Lower lobe of right lung (tissue), 2 donors: Measurements from ENCODE around the gene ZC3H14. TPM values are rescaled to one million over a fixed set of nuclear protein-coding genes. Genes with fewer than 3 reads are reported as not detected.

Source experiments
- ATAC-seq, 2 donors: fragments of 200-7000 bp; cut with Tn5 transposase; one replicate each; pipeline ENCODE4 v1.9.1; 2020 to 2022; ENCODE audit warnings: mild to moderate bottlenecking in 2 of 2, moderate library complexity in 2 of 2
- DNase-seq: peaks from one replicate; pipeline ENCODE4 v3.0.0-alpha.2; 2020
- H3K27ac ChIP-seq: fragments of 200-600 bp; one replicate; pipeline ENCODE4 v1.8.0; 2022
- H3K27me3 ChIP-seq: fragments of 200-600 bp; one replicate; pipeline ENCODE4 v1.8.0; 2022; ENCODE audit warnings: low read depth
- H3K36me3 ChIP-seq: fragments of 200-600 bp; one replicate; pipeline ENCODE4 v1.8.0; 2022; ENCODE audit warnings: mild to moderate bottlenecking
- H3K4me1 ChIP-seq: fragments of 200-600 bp; one replicate; pipeline ENCODE4 v1.8.0; 2022
- H3K4me3 ChIP-seq: fragments of 200-600 bp; one replicate; pipeline ENCODE4 v1.8.0; 2022; ENCODE audit warnings: mild to moderate bottlenecking
- H3K9me3 ChIP-seq: fragments of 200-600 bp; one replicate; pipeline ENCODE4 v1.8.0; 2022
- CTCF ChIP-seq: fragments of 200-600 bp; IDR thresholded peaks from one replicate; pipeline ENCODE4 v1.8.0; 2022; ENCODE audit warnings: antibody characterized with exemption, mild to moderate bottlenecking
- intact Hi-C: fragments of 100-400 bp; cut with DNase I; formaldehyde crosslinking; loops from one replicate; pipeline ENCODE4 v1.11.0; 2022
- total RNA-seq: library from RNA; stranded (reverse); fragmentation: NEBNext Ultra II Directional; extraction: Animal tissue kit (Norgen Biotek cat#: 25700); gene quantifications from one replicate; pipeline ENCODE4 v1.2.1, GENCODE V29; 2021
- donor health status: DM: no; HTN: yes; CAD: no; lungs with severe emphysema.

The ZC3H14 gene
- total RNA-seq, 1 donor from 2014 or later, result 67.3 TPM

- Histone ChIP-seq H3K4me1 (peaks cover 19% of the 10 kb centered on the region), H3K27ac (no peak overlapping the region), H3K9me3 (no peaks in the 10 kb centered on the region), H3K4me3 (no peak overlapping the region), H3K27me3 (no peaks in the 10 kb centered on the region), H3K36me3 (peaks cover 32% of the 10 kb centered on the region)
- no peak for DNase-seq
- ATAC-seq, result no peak
- intact Hi-C loops, result no loop called here
- no peak for TF ChIP-seq CTCF
Observed at GRCh38 chr14:88565427-88565826, 2.6 kb downstream of the ZC3H14 start.

- ATAC-seq, result no peak
- Histone ChIP-seq H3K4me3 (no peak overlapping the region), H3K36me3 (peaks cover 59% of the 10 kb centered on the region), H3K27ac (no peak overlapping the region), H3K9me3 (no peaks in the 10 kb centered on the region), H3K27me3 (no peaks in the 10 kb centered on the region), H3K4me1 (peaks cover 19% of the 10 kb centered on the region)
- no peak for DNase-seq
- intact Hi-C loops, result no loop called here
- no peak for TF ChIP-seq CTCF
Observed at GRCh38 chr14:88568196-88568595, 5.4 kb downstream of the ZC3H14 start.

GRCh38 chr14:88572117-88572516, 9.3 kb downstream of the ZC3H14 start:
- ATAC-seq (no peak), DNase-seq (no peak)
- no peaks in the 10 kb centered on the region for H3K27me3 ChIP-seq
- H3K9me3 ChIP-seq, result no peaks in the 10 kb centered on the region
- intact Hi-C loops, result no loop called here
- H3K27ac ChIP-seq, result no peak overlapping the region
- no peak overlapping the region for H3K4me3 ChIP-seq
- TF ChIP-seq CTCF, result no peak
- H3K4me1 ChIP-seq, result no peaks in the 10 kb centered on the region
- H3K36me3 ChIP-seq, result peaks cover 95% of the 10 kb centered on the region

GRCh38 chr14:88576222-88576621, 13.4 kb downstream of the ZC3H14 start:
- no peak for DNase-seq
- Histone ChIP-seq H3K36me3 (peaks cover 100% of the 10 kb centered on the region), H3K4me1 (no peaks in the 10 kb centered on the region), H3K9me3 (no peaks in the 10 kb centered on the region), H3K4me3 (no peak overlapping the region), H3K27me3 (no peaks in the 10 kb centered on the region), H3K27ac (no peak overlapping the region)
- TF ChIP-seq CTCF, result no peak
- no peak for ATAC-seq
- intact Hi-C loops, result no loop called here

- peak in 1 of 2 donors; percentile 30 for ATAC-seq
- intact Hi-C loops, result no loop called here
- H3K36me3 ChIP-seq, result peaks cover 100% of the 10 kb centered on the region
- H3K27ac ChIP-seq, result no peak overlapping the region
- no peak overlapping the region for H3K4me3 ChIP-seq
- TF ChIP-seq CTCF, result no peak
- H3K27me3 ChIP-seq, result no peaks in the 10 kb centered on the region
- no peaks in the 10 kb centered on the region for H3K4me1 ChIP-seq
- no peak for DNase-seq
- H3K9me3 ChIP-seq, result no peaks in the 10 kb centered on the region
Observed at GRCh38 chr14:88584451-88584850, 21.6 kb downstream of the ZC3H14 start.

- TF ChIP-seq CTCF, result no peak
Observed at GRCh38 chr14:88588081-88588480, 25.2 kb downstream of the ZC3H14 start.

More at GRCh38 chr14:88588081-88588480, 25.2 kb downstream of the ZC3H14 start:
- H3K36me3 ChIP-seq, result peaks cover 100% of the 10 kb centered on the region
- no peaks in the 10 kb centered on the region for H3K27me3 ChIP-seq
- no peaks in the 10 kb centered on the region for H3K4me1 ChIP-seq
- H3K9me3 ChIP-seq, result no peaks in the 10 kb centered on the region
- H3K4me3 ChIP-seq, result no peak overlapping the region
- H3K27ac ChIP-seq, result no peak overlapping the region
- intact Hi-C loops, result no loop called here
- DNase-seq, result no peak
- no peak for ATAC-seq
